ENCODE measurements around the gene C2orf42.
"Not testable (repeated sequence)": the region's sequence is repeated elsewhere in the genome, so short reads cannot be mapped to it uniquely, and the experiment has no call there.

The C2orf42 gene

GRCh38 chr2:70190418-70191243 lies at the start of gene C2orf42:
Gene C2orf42 (minus strand): TSS chr2:70191019. CDS start chr2:70181985, 9,034 bp downstream.
- peak; percentile 91 for DNase-seq

- peak; percentile 3 for DNase-seq
Measured at GRCh38 chr2:70240599-70240998, 49.8 kb upstream of the C2orf42 start.

GRCh38 chr2:70233926-70234325 lies 43.1 kb upstream of the C2orf42 start:
- no peak for DNase-seq

GRCh38 chr2:70226781-70227180 lies 36.0 kb upstream of the C2orf42 start:
- no peak for DNase-seq

- not testable (repeated sequence) for DNase-seq
Measured at GRCh38 chr2:70223305-70223704, 32.5 kb upstream of the C2orf42 start.

- DNase-seq: no peak
Measured at GRCh38 chr2:70214953-70215549, 24.2 kb upstream of the C2orf42 start.

- DNase-seq: no peak
Measured at GRCh38 chr2:70214365-70214764, 23.5 kb upstream of the C2orf42 start.

- no peak for DNase-seq
Measured at GRCh38 chr2:70212298-70212932, 21.6 kb upstream of the C2orf42 start.

GRCh38 chr2:70211595-70211994 lies 20.8 kb upstream of the C2orf42 start:
- DNase-seq: no peak

- no peak for DNase-seq
Measured at GRCh38 chr2:70204452-70204851, 13.6 kb upstream of the C2orf42 start.

- no peak for DNase-seq
Measured at GRCh38 chr2:70203086-70203485, 12.3 kb upstream of the C2orf42 start.

- no peak for DNase-seq
Measured at GRCh38 chr2:70202236-70202806, 11.5 kb upstream of the C2orf42 start.

GRCh38 chr2:70201831-70202230 lies 11.0 kb upstream of the C2orf42 start:
- no peak for DNase-seq

- no peak for DNase-seq
Measured at GRCh38 chr2:70201225-70201768, 10.5 kb upstream of the C2orf42 start.

- DNase-seq: no peak
Measured at GRCh38 chr2:70199320-70199864, 8.6 kb upstream of the C2orf42 start.

GRCh38 chr2:70192516-70192915 lies 1.7 kb upstream of the C2orf42 start:
- no peak for DNase-seq

GRCh38 chr2:70191244-70191735 lies 471 bp upstream of the C2orf42 start:
- no peak for DNase-seq

- DNase-seq: no peak
Measured at GRCh38 chr2:70188460-70188859, 2.4 kb downstream of the C2orf42 start.

GRCh38 chr2:70187170-70187569 lies 3.6 kb downstream of the C2orf42 start:
- DNase-seq: not testable (repeated sequence)

GRCh38 chr2:70182689-70183088 lies 8.1 kb downstream of the C2orf42 start:
- no peak for DNase-seq

- no peak for DNase-seq
Measured at GRCh38 chr2:70181363-70181956, 9.4 kb downstream of the C2orf42 start.

- no peak for DNase-seq
Measured at GRCh38 chr2:70173520-70173919, 17.3 kb downstream of the C2orf42 start.

Measured in NCI-H510A (cell line).